ENCODE measurements around the gene MAPK8IP1. TPM values are rescaled to one million over a fixed set of nuclear protein-coding genes. Genes with fewer than 3 reads are reported as not detected.

Gene MAPK8IP1
- total and polyA plus RNA-seq, 4 donors, result 0.78 to 2.7 (median 1.4) TPM

DNA sequence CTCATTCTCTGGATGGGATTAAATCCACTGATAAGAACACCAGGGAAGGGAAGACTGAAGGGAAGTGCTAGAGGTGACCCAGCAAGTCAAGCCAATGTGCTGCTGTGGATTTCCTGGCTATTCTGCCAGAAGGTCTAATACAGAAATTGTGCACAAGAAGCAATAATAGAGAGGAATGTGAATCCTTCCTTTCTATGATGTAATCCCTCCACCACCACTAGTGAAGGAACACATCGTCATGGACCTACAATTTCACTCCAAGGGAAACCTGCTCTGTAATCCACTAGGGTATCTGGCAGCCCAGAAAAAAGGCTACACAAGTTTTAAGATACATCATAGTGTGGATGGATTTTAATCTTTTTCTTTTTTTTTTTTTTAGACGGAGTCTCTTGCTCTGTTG is 54.4 kb downstream of the MAPK8IP1 start:
- Histone ChIP-seq H3K36me3 (ENCODE audit: control insufficient read depth in 4 of 4, insufficient read depth in 3 of 4, low read depth in 1 of 4, low read length in 3 of 4) (peaks cover 4 to 17% (median 5%) of the 10 kb centered on the region in 4 donors), H3K27me3 (ENCODE audit: control insufficient read depth in 4 of 4, insufficient read depth in 4 of 4, low read length in 3 of 4) (no peaks in the 10 kb centered on the region), H3K4me1 (ENCODE audit: control insufficient read depth in 4 of 4, insufficient read depth in 4 of 4, low read length in 3 of 4) (peaks cover 3 to 19% (median 9%) of the 10 kb centered on the region in 4 donors), H3K4me3 (ENCODE audit: low read depth in 1 of 3, low read length in 3 of 3) (no peak overlapping the region), H3K9ac (ENCODE audit: low read depth in 1 of 2, low read length in 2 of 2) (no peak overlapping the region), H3K27ac (ENCODE audit: low read depth in 1 of 2, low read length in 2 of 2) (no peak overlapping the region), H3K9me3 (ENCODE audit: control insufficient read depth in 4 of 4, low read length in 3 of 4) (no peaks in the 10 kb centered on the region)
- no peak for TF ChIP-seq JUND (IDR thresholded peaks at IDR 0.05)
- no peak for TF ChIP-seq FOXA2 (IDR thresholded peaks at IDR 0.05)
- TF ChIP-seq, protein P1, sequence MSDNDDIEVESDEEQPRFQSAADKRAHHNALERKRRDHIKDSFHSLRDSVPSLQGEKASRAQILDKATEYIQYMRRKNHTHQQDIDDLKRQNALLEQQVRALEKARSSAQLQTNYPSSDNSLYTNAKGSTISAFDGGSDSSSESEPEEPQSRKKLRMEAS (IDR thresholded peaks at IDR 0.05), result no peak
- TF ChIP-seq EGR1 (IDR thresholded peaks at IDR 0.05; ENCODE audit: low read depth in 2 of 2), result no peak
- no peak for TF ChIP-seq TAF1 (conservative IDR thresholded peaks at IDR 0.05)
- TF ChIP-seq, protein P2, sequence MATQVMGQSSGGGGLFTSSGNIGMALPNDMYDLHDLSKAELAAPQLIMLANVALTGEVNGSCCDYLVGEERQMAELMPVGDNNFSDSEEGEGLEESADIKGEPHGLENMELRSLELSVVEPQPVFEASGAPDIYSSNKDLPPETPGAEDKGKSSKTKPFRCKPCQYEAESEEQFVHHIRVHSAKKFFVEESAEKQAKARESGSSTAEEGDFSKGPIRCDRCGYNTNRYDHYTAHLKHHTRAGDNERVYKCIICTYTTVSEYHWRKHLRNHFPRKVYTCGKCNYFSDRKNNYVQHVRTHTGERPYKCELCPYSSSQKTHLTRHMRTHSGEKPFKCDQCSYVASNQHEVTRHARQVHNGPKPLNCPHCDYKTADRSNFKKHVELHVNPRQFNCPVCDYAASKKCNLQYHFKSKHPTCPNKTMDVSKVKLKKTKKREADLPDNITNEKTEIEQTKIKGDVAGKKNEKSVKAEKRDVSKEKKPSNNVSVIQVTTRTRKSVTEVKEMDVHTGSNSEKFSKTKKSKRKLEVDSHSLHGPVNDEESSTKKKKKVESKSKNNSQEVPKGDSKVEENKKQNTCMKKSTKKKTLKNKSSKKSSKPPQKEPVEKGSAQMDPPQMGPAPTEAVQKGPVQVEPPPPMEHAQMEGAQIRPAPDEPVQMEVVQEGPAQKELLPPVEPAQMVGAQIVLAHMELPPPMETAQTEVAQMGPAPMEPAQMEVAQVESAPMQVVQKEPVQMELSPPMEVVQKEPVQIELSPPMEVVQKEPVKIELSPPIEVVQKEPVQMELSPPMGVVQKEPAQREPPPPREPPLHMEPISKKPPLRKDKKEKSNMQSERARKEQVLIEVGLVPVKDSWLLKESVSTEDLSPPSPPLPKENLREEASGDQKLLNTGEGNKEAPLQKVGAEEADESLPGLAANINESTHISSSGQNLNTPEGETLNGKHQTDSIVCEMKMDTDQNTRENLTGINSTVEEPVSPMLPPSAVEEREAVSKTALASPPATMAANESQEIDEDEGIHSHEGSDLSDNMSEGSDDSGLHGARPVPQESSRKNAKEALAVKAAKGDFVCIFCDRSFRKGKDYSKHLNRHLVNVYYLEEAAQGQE (IDR thresholded peaks at IDR 0.05), result no peak
- no peak for TF ChIP-seq RAD21 (IDR thresholded peaks at IDR 0.05)
- TF ChIP-seq, protein P3, sequence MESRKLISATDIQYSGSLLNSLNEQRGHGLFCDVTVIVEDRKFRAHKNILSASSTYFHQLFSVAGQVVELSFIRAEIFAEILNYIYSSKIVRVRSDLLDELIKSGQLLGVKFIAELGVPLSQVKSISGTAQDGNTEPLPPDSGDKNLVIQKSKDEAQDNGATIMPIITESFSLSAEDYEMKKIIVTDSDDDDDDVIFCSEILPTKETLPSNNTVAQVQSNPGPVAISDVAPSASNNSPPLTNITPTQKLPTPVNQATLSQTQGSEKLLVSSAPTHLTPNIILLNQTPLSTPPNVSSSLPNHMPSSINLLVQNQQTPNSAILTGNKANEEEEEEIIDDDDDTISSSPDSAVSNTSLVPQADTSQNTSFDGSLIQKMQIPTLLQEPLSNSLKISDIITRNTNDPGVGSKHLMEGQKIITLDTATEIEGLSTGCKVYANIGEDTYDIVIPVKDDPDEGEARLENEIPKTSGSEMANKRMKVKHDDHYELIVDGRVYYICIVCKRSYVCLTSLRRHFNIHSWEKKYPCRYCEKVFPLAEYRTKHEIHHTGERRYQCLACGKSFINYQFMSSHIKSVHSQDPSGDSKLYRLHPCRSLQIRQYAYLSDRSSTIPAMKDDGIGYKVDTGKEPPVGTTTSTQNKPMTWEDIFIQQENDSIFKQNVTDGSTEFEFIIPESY (IDR thresholded peaks at IDR 0.05), result no peak
- no peak for TF ChIP-seq NR2F2 (IDR thresholded peaks at IDR 0.05)
- TF ChIP-seq, protein P4, sequence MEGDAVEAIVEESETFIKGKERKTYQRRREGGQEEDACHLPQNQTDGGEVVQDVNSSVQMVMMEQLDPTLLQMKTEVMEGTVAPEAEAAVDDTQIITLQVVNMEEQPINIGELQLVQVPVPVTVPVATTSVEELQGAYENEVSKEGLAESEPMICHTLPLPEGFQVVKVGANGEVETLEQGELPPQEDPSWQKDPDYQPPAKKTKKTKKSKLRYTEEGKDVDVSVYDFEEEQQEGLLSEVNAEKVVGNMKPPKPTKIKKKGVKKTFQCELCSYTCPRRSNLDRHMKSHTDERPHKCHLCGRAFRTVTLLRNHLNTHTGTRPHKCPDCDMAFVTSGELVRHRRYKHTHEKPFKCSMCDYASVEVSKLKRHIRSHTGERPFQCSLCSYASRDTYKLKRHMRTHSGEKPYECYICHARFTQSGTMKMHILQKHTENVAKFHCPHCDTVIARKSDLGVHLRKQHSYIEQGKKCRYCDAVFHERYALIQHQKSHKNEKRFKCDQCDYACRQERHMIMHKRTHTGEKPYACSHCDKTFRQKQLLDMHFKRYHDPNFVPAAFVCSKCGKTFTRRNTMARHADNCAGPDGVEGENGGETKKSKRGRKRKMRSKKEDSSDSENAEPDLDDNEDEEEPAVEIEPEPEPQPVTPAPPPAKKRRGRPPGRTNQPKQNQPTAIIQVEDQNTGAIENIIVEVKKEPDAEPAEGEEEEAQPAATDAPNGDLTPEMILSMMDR (IDR thresholded peaks at IDR 0.05; ENCODE audit: low read depth, low read length, missing input control), result no peak
- no peak for TF ChIP-seq YY1 (IDR thresholded peaks at IDR 0.05)
- no peak for TF ChIP-seq HNF4G (IDR thresholded peaks at IDR 0.05)
- DNase-seq (ENCODE audit: low spot score), result no peak
- 92% methylated on average over 2 of the region's 2 CpGs for WGBS

DNA sequence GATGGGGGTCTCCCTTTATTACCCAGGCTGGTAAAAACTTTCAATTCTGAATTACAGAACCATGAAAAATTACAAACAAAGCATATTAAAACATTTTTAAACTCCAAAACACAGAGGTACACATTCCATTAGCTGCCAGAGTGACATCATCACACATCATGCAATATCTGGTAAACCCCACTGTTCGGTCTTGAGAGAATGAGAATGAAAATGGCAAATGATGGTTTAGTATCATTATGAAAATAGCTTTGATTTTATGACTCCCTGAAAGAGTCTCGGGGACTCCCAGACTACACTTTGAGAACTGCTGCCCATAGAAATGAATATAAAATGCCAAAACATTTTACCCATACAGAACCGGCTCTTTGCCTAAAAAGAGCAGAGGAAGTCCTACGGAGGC is 55.8 kb downstream of the MAPK8IP1 start:
- H3K4me3 ChIP-seq (ENCODE audit: low read depth in 1 of 3, low read length in 3 of 3), result no peak overlapping the region
- 96% methylated on average over 4 of the region's 4 CpGs for WGBS
- no peak for TF ChIP-seq NR2F2 (IDR thresholded peaks at IDR 0.05)
- TF ChIP-seq, protein P2 (IDR thresholded peaks at IDR 0.05), result no peak
- TF ChIP-seq, protein P4 (IDR thresholded peaks at IDR 0.05; ENCODE audit: low read depth, low read length, missing input control), result no peak
- TF ChIP-seq HNF4A (conservative IDR thresholded peaks at IDR 0.05), result no peak
- no peak for TF ChIP-seq FOXA2 (IDR thresholded peaks at IDR 0.05)
- TF ChIP-seq, protein P3 (IDR thresholded peaks at IDR 0.05), result no peak
- TF ChIP-seq, protein P5, sequence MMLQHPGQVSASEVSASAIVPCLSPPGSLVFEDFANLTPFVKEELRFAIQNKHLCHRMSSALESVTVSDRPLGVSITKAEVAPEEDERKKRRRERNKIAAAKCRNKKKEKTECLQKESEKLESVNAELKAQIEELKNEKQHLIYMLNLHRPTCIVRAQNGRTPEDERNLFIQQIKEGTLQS (IDR thresholded peaks at IDR 0.05), result no peak
- TF ChIP-seq HNF4G (IDR thresholded peaks at IDR 0.05), result no peak
- no peak for TF ChIP-seq SP1 (IDR thresholded peaks at IDR 0.05)
- TF ChIP-seq FOXA1 (IDR thresholded peaks at IDR 0.05), result no peak

More for the DNA sequence above, 55.8 kb downstream of the MAPK8IP1 start:
- Histone ChIP-seq H3K27ac (ENCODE audit: low read depth in 1 of 2, low read length in 2 of 2) (no peak overlapping the region), H3K4me1 (ENCODE audit: control insufficient read depth in 4 of 4, insufficient read depth in 4 of 4, low read length in 3 of 4) (peaks cover 0 to 16% (median 7%) of the 10 kb centered on the region in 4 donors), H3K9me3 (ENCODE audit: control insufficient read depth in 4 of 4, low read length in 3 of 4) (no peaks in the 10 kb centered on the region), H3K36me3 (ENCODE audit: control insufficient read depth in 4 of 4, insufficient read depth in 3 of 4, low read depth in 1 of 4, low read length in 3 of 4) (peaks cover 3 to 16% (median 7%) of the 10 kb centered on the region in 4 donors), H3K9ac (ENCODE audit: low read depth in 1 of 2, low read length in 2 of 2) (no peak overlapping the region), H3K27me3 (ENCODE audit: control insufficient read depth in 4 of 4, insufficient read depth in 4 of 4, low read length in 3 of 4) (no peaks in the 10 kb centered on the region)
- no peak for DNase-seq (ENCODE audit: low spot score)
